Body of pancreas (tissue), 4 donors: Measurements from ENCODE around the gene COL21A1.

Source experiments
- CTCF ChIP-seq, 7 experiments: fragments of 450-650 bp in 4 of 7; fragments of 200-600 bp in 3 of 7; sonication (generic) in 3 of 7; IDR thresholded peaks; one replicate each; pipeline ENCODE4 v1.5.1; 2016 to 2019; ENCODE audit warnings: antibody characterized with exemption in 7 of 7
- POLR2A ChIP-seq, 3 donors: fragments of 450-650 bp; IDR thresholded peaks; one replicate each; pipeline ENCODE4 v1.6.1; 2016; ENCODE audit warnings: antibody characterized with exemption in 3 of 3, mild to moderate bottlenecking in 2 of 3

GRCh38 chr6:56062836-56063235 lies 184.5 kb downstream of the COL21A1 start:
- TF ChIP-seq CTCF (IDR thresholded peaks at IDR 0.05) (no peak), POLR2A (IDR thresholded peaks at IDR 0.05) (no peak)
